HL-60 (cell line): ENCODE data around the gene SLC27A6.

Experiments
- DNase-seq, 2 experiments: peaks; one replicate each; pipeline ENCODE4 v3.0.0-alpha.2; 2010 to 2020; ENCODE audit warnings: low read depth in 1 of 2, low spot score in 1 of 2
- H3K27ac ChIP-seq: fragments of 250-450 bp; sonication (Bioruptor Pico); replicated peaks from 2 replicates; pipeline ENCODE4 v1.5.1; 2020; ENCODE audit warnings: mild to moderate bottlenecking, moderate library complexity
- H3K27me3 ChIP-seq: fragments of 250-450 bp; sonication (Bioruptor Pico); 2 replicates; pipeline ENCODE4 v1.5.1; 2021; ENCODE audit warnings: mild to moderate bottlenecking, moderate library complexity; ENCODE audit not compliant: insufficient read depth, poor library complexity, severe bottlenecking
- H3K4me3 ChIP-seq: replicated peaks from 2 replicates; pipeline ENCODE4 v1.5.1; 2011; ENCODE audit warnings: mild to moderate bottlenecking, control low read depth, low read length; ENCODE audit not compliant: insufficient read depth
- GABPA ChIP-seq: IDR thresholded peaks from 2 replicates; pipeline ENCODE4 v1.6.1; 2012; ENCODE audit warnings: low read depth
- POLR2AphosphoS5 ChIP-seq: IDR thresholded peaks from 2 replicates; pipeline ENCODE4 v1.6.1; 2012; ENCODE audit warnings: low read depth
- SPI1 ChIP-seq: IDR thresholded peaks from 2 replicates; pipeline ENCODE4 v1.6.1; 2012; ENCODE audit warnings: low read depth, mild to moderate bottlenecking, borderline replicate concordance
- long read RNA-seq: library from polyadenylated mRNA; unstranded; transcript quantifications from one replicate; pipeline ENCODE4 v2.0.0, GENCODE V29; 2020
- TF ChIP-seq, protein P1 (sequence below): IDR thresholded peaks from 2 replicates; pipeline ENCODE4 v1.6.1; 2012; ENCODE audit warnings: low read depth; ENCODE audit not compliant: insufficient replicate concordance
- TF ChIP-seq, protein P2 (sequence below): IDR thresholded peaks from one replicate; pipeline ENCODE4 v1.5.1; 2011; ENCODE audit warnings: low read length, control low read depth, inconsistent platforms; ENCODE audit not compliant: insufficient read depth

Gene SLC27A6, protein sequence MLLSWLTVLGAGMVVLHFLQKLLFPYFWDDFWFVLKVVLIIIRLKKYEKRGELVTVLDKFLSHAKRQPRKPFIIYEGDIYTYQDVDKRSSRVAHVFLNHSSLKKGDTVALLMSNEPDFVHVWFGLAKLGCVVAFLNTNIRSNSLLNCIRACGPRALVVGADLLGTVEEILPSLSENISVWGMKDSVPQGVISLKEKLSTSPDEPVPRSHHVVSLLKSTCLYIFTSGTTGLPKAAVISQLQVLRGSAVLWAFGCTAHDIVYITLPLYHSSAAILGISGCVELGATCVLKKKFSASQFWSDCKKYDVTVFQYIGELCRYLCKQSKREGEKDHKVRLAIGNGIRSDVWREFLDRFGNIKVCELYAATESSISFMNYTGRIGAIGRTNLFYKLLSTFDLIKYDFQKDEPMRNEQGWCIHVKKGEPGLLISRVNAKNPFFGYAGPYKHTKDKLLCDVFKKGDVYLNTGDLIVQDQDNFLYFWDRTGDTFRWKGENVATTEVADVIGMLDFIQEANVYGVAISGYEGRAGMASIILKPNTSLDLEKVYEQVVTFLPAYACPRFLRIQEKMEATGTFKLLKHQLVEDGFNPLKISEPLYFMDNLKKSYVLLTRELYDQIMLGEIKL
- long read RNA-seq, partial matches to known transcripts, result 0 of 2 reads
- long read RNA-seq, other reads (novel, unspliced or antisense), result 2 of 2 reads

DNA sequence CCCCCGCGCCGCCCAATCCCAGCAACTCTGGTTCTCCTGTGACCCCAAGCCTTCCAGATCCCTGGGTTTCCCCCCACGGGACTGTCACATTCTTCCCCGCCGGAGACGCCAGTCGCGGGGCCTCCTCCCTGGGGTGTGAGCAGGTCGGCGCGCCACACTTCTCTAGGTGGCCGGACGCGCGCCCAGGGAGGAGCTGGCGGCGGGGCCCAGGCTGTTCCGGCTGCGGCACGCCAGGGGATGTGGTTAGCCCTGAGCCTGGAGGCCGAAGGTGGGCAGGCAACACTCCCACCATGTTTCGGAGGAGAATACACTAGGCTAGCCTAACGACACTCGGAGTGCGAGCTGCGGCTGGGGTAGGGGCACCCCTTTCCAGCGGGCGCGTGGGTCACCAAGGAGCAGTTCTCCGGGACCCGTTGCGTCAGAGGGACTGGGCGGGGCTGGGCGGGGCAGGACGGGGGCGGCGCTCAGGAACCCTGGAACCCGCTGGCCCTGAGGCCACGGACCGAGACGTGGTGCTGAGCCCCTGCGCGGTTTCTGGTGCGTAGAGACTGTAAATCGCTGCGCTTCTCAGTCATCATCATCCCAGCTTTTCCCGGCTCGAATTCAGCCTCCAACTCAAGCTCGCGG, at the start of gene SLC27A6:
TSS of gene SLC27A6 (plus strand) at position 478 of the 627 bp plus-strand sequence. CDS start 650 bp downstream, outside the sequence.
- H3K27ac ChIP-seq, result no peak within 1 kb of the TSS
- H3K4me3 ChIP-seq, result no peak within 1 kb of the TSS
- H3K27me3 ChIP-seq, result no peaks in the 10 kb centered on the region
- TF ChIP-seq POLR2AphosphoS5 (no peak), SPI1 (no peak), GABPA (no peak)
- TF ChIP-seq, protein P1, sequence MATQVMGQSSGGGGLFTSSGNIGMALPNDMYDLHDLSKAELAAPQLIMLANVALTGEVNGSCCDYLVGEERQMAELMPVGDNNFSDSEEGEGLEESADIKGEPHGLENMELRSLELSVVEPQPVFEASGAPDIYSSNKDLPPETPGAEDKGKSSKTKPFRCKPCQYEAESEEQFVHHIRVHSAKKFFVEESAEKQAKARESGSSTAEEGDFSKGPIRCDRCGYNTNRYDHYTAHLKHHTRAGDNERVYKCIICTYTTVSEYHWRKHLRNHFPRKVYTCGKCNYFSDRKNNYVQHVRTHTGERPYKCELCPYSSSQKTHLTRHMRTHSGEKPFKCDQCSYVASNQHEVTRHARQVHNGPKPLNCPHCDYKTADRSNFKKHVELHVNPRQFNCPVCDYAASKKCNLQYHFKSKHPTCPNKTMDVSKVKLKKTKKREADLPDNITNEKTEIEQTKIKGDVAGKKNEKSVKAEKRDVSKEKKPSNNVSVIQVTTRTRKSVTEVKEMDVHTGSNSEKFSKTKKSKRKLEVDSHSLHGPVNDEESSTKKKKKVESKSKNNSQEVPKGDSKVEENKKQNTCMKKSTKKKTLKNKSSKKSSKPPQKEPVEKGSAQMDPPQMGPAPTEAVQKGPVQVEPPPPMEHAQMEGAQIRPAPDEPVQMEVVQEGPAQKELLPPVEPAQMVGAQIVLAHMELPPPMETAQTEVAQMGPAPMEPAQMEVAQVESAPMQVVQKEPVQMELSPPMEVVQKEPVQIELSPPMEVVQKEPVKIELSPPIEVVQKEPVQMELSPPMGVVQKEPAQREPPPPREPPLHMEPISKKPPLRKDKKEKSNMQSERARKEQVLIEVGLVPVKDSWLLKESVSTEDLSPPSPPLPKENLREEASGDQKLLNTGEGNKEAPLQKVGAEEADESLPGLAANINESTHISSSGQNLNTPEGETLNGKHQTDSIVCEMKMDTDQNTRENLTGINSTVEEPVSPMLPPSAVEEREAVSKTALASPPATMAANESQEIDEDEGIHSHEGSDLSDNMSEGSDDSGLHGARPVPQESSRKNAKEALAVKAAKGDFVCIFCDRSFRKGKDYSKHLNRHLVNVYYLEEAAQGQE, result no peak
- TF ChIP-seq, protein P2, sequence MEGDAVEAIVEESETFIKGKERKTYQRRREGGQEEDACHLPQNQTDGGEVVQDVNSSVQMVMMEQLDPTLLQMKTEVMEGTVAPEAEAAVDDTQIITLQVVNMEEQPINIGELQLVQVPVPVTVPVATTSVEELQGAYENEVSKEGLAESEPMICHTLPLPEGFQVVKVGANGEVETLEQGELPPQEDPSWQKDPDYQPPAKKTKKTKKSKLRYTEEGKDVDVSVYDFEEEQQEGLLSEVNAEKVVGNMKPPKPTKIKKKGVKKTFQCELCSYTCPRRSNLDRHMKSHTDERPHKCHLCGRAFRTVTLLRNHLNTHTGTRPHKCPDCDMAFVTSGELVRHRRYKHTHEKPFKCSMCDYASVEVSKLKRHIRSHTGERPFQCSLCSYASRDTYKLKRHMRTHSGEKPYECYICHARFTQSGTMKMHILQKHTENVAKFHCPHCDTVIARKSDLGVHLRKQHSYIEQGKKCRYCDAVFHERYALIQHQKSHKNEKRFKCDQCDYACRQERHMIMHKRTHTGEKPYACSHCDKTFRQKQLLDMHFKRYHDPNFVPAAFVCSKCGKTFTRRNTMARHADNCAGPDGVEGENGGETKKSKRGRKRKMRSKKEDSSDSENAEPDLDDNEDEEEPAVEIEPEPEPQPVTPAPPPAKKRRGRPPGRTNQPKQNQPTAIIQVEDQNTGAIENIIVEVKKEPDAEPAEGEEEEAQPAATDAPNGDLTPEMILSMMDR, result no peak
- DNase-seq, result peak in 1 of 2 experiments; percentile 1

DNA sequence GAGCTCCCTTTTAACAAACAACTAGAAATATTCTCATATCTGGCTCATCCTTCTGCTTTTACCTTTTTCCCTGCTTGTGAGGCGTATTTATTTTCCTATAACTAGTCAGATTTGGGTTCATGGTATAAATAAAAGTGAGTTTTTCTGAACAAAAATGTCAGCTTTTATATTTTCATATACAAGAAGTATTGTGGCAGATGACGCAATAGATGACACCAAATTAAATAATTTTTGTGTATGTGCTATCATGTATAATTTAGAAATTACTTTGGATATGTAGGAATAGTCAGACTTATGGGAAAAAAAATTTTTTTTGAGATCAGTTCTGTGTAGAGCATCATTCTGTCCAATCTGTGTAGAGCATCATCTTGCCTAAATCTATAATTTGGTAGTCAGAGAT, 45.7 kb upstream of the SLC27A6 start:
- no peak overlapping the region for H3K4me3 ChIP-seq
- DNase-seq, result no peak
- no peaks in the 10 kb centered on the region for H3K27me3 ChIP-seq
- TF ChIP-seq, protein P2, result no peak
- TF ChIP-seq SPI1 (no peak), GABPA (no peak), POLR2AphosphoS5 (no peak)
- TF ChIP-seq, protein P1, result no peak
- H3K27ac ChIP-seq, result no peak overlapping the region

DNA sequence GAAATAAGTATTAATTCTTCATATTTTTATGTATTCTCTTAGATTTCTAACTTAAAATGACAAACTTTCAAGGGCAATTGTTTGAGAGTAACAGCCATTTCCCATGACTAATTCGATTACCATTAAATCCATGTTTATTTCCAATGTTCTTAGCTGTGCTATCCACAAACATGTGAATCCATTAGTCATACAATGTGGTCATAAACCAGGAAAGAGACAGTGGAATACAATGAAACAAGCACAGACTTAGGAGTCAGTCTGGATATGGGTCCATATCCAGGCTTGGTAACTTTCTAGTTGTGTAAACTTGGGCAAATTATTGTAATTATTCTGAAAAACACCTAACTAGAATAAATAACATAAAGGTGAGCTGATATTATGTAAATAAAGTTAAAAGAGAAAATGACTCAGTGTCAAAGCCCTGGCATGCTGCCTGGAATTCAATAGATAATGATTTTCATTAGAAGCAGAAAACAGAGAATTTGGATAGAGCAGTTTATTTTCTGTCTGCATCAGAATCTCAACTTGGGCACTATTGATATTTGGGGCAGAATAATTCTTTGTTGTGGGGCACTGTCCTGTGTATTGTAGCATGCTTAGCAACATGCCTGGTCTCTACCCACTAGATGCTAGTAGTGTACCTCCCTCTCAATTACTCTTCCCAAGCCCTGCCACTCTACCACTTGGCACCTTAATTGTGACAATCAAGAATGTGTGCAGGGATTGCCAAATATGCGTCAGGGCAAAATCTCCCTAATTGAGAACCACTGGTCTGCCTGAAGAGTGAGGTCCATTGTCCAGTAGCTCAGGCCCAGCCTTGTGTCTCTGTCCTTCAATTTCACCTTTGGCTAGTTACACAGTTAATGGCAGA, 44.7 kb upstream of the SLC27A6 start:
- Histone ChIP-seq H3K27ac (no peak overlapping the region), H3K27me3 (no peaks in the 10 kb centered on the region), H3K4me3 (no peak overlapping the region)
- DNase-seq, result no peak
- TF ChIP-seq, protein P1, result no peak
- TF ChIP-seq, protein P2, result no peak
- no peak for TF ChIP-seq SPI1
- no peak for TF ChIP-seq POLR2AphosphoS5
- no peak for TF ChIP-seq GABPA
